Pancreas (tissue), 10 donors: ENCODE results near the gene NOL11. TPM values are rescaled to one million over a fixed set of nuclear protein-coding genes. Genes with fewer than 3 reads are reported as not detected.
A peak's percentile ranks its signal among the peaks of the same experiment; 100 is the strongest.

Experiments used
- ATAC-seq, 4 donors: fragments of 200-7000 bp; cut with Tn5 transposase; one replicate each; pipeline versions ENCODE4 v1.8.0 to v1.9.1; 2020; ENCODE audit warnings: mild to moderate bottlenecking in 4 of 4, moderate library complexity in 4 of 4
- DNase-seq, 6 donors: peaks; one replicate each; pipeline ENCODE4 v3.0.0-alpha.2; 2020
- FAIRE-seq: peaks from 2 replicates; lab custom pipeline; 2012; peaks lifted over from hg19 to GRCh38; lab: Jason Lieb, UNC
- H3K27ac ChIP-seq, 4 donors: fragments of 200-600 bp; sonication (generic); 1 replicate in 3 of 4; 2 replicates in 1 of 4; pipeline versions ENCODE4 v1.5.0 to v1.8.0; 2020
- H3K27me3 ChIP-seq, 4 donors: fragments of 200-600 bp; one replicate each; pipeline ENCODE4 v1.8.0; 2021
- H3K36me3 ChIP-seq, 3 donors: fragments of 200-600 bp; sonication (generic) in 1 of 3; one replicate each; pipeline versions ENCODE4 v1.5.0 to v1.8.0; 2020 to 2021
- H3K4me1 ChIP-seq, 3 donors: fragments of 200-600 bp; one replicate each; pipeline ENCODE4 v1.8.0; 2021
- H3K4me3 ChIP-seq, 4 donors: fragments of 200-600 bp; sonication (generic) in 2 of 4; one replicate each; pipeline versions ENCODE4 v1.5.0 to v1.8.0; 2020 to 2021
- H3K9me3 ChIP-seq, 4 donors: fragments of 200-600 bp; one replicate each; pipeline ENCODE4 v1.8.0; 2021
- CTCF ChIP-seq, 4 donors: fragments of 200-600 bp; sonication (generic) in 3 of 4; IDR thresholded peaks; one replicate each; pipeline versions ENCODE4 v1.5.0 to v1.8.0; 2021; ENCODE audit warnings: antibody characterized with exemption in 4 of 4
- WGBS, 2 donors: extraction: QIAGEN DNeasy Blood & Tissue Kit; methylation state at CpG; one replicate each; pipeline ENCODE4 v1.1.7; 2013; 5-methylcytosine and 5-hydroxymethylcytosine counted together
- intact Hi-C, 3 donors: fragments of 100-400 bp; cut with DNase I; formaldehyde crosslinking; loops; one replicate each; pipeline versions ENCODE4 v1.11.1 to v1.14.2; 2022
- polyA plus RNA-seq, 2 donors: library from polyadenylated mRNA; stranded (reverse); fragments of 200-250 nt; gene quantifications; one replicate each; pipeline ENCODE4 v1.2.3, GENCODE V29; 2013
- total RNA-seq, 6 donors: library from RNA; stranded (reverse); fragmentation: NEBNext Ultra II Directional in 4 of 6; extraction: Animal tissue kit (Norgen Biotek cat#: 25700) in 4 of 6; gene quantifications; one replicate each; pipeline versions ENCODE4 v1.2.1 to v1.2.4, GENCODE V29; 2021 to 2023
- donor health status: healthy with polysubstance abuse.
- donor health status: DM: no; HTN: no; CAD: no; lungs with moderate emphysema.
- donor health status: DM: no; HTN: no; CAD: no.
- donor health status: control.
- donor health status: control.
- donor health status: Bipolar disorder and iron deficiency.
- donor health status: DM: yes; HTN: yes; CAD: no.
- donor health status: DM: no; HTN: no; CAD: no.
- donor health status: DM: no; HTN: no; CAD: no.
- donor health status: DM: yes; HTN: yes; CAD: no.

NOL11 gene
- total and polyA plus RNA-seq, 8 donors = 8.3 to 28.0 (median 16.2) TPM

- ATAC-seq (no peak), FAIRE-seq (no peak), DNase-seq (no peak)
- no peaks in the 10 kb centered on the region for H3K36me3 ChIP-seq
- no peak overlapping the region for H3K4me3 ChIP-seq
- TF ChIP-seq CTCF (IDR thresholded peaks at IDR 0.05) = no peak
- H3K9me3 ChIP-seq = no peaks in the 10 kb centered on the region
- intact Hi-C loops = no loop called here
- H3K27ac ChIP-seq = no peak overlapping the region
- no peaks in the 10 kb centered on the region for H3K4me1 ChIP-seq
- no peaks in the 10 kb centered on the region for H3K27me3 ChIP-seq
- WGBS, 2 donors = 61 to 78% methylated on average over 4 of the region's 4 CpGs
These were observed 5.8 kb upstream of the NOL11 start for GRCh38 chr17:67711916-67712315.

GRCh38 chr17:67712375-67712774 is 5.4 kb upstream of the NOL11 start:
- whole genome bisulfite sequencing, 2 donors = 95 to 97% methylated on average over 4 of the region's 4 CpGs
- H3K27ac ChIP-seq = no peak overlapping the region
- no peak for ATAC-seq
- no peaks in the 10 kb centered on the region for H3K27me3 ChIP-seq
- DNase-seq = no peak
- intact Hi-C loops = no loop called here
- H3K4me1 ChIP-seq = no peaks in the 10 kb centered on the region
- H3K36me3 ChIP-seq = no peaks in the 10 kb centered on the region
- no peak overlapping the region for H3K4me3 ChIP-seq
- no peak for FAIRE-seq
- no peak for TF ChIP-seq CTCF (IDR thresholded peaks at IDR 0.05)
- H3K9me3 ChIP-seq = no peaks in the 10 kb centered on the region

- Histone ChIP-seq H3K4me3 (no peak overlapping the region), H3K9me3 (no peaks in the 10 kb centered on the region), H3K27me3 (no peaks in the 10 kb centered on the region), H3K4me1 (no peaks in the 10 kb centered on the region), H3K36me3 (no peaks in the 10 kb centered on the region), H3K27ac (no peak overlapping the region)
- intact Hi-C loops = no loop called here
- no peak for ATAC-seq
- no peak for TF ChIP-seq CTCF (IDR thresholded peaks at IDR 0.05)
- DNase-seq = no peak
- no peak for FAIRE-seq
- WGBS, 2 donors = 90 to 96% methylated on average over 3 of the region's 3 CpGs
These were observed 4.6 kb upstream of the NOL11 start for GRCh38 chr17:67713169-67713568.

- no peak for DNase-seq
- intact Hi-C loops = no loop called here
- TF ChIP-seq CTCF (IDR thresholded peaks at IDR 0.05) = no peak
- no peak for ATAC-seq
- no peak for FAIRE-seq
- H3K27ac ChIP-seq = no peak overlapping the region
- H3K27me3 ChIP-seq = no peaks in the 10 kb centered on the region
- no peak overlapping the region for H3K4me3 ChIP-seq
- peaks cover 7 to 12% (median 10%) of the 10 kb centered on the region in 3 donors for H3K4me1 ChIP-seq
- no peaks in the 10 kb centered on the region for H3K9me3 ChIP-seq
- WGBS, 2 donors = 80 to 95% methylated on average over 6 of the region's 6 CpGs
- peaks cover 0 to 3% (median 0%) of the 10 kb centered on the region in 3 donors for H3K36me3 ChIP-seq
These were observed 1.3 kb upstream of the NOL11 start for GRCh38 chr17:67716405-67716798.

- WGBS, 2 donors = 0% methylated on average over 5 of the region's 5 CpGs
- Histone ChIP-seq H3K27me3 (no peaks in the 10 kb centered on the region), H3K4me1 (peaks cover 7 to 12% (median 10%) of the 10 kb centered on the region in 3 donors), H3K9me3 (no peaks in the 10 kb centered on the region), H3K27ac (peak overlapping the region; percentile 80 to 92 (median 82)), H3K36me3 (peaks cover 0 to 11% (median 6%) of the 10 kb centered on the region in 3 donors), H3K4me3 (peak overlapping the region; percentile 34 to 89 (median 77))
- peak; percentile 1 to 23 (median 13) for ATAC-seq
- no peak for FAIRE-seq
- intact Hi-C loops = no loop called here
- peak in 2 of 6 donors; percentile 27 to 31 for DNase-seq
- TF ChIP-seq CTCF (IDR thresholded peaks at IDR 0.05) = no peak
These were observed 528 bp upstream of the NOL11 start for GRCh38 chr17:67717192-67717623.
